GM12865 (cell line): ENCODE data around the gene PTP4A1.

Experiments used
- DNase-seq: peaks from one replicate; pipeline ENCODE4 v3.0.0; 2010; ENCODE audit warnings: low read depth
- H3K4me3 ChIP-seq: 2 replicates; pipeline ENCODE4 v1.5.1; 2011; ENCODE audit warnings: mild to moderate bottlenecking, low read depth, low read length, control low read depth
- CTCF ChIP-seq: IDR thresholded peaks from 2 replicates; pipeline ENCODE4 v1.5.1; 2011; ENCODE audit warnings: low read length, control low read depth, low read depth, inconsistent platforms; ENCODE audit not compliant: insufficient read depth; ENCODE audit errors: missing control alignments

The PTP4A1 gene

GRCh38 chr6:63611560-63611959 is 39.3 kb downstream of the PTP4A1 start:
- H3K4me3 ChIP-seq = no peak overlapping the region
- no peak for DNase-seq
- no peak for TF ChIP-seq CTCF

- TF ChIP-seq CTCF = no peak
- H3K4me3 ChIP-seq = no peak overlapping the region
- DNase-seq = no peak
Measured at GRCh38 chr6:63615590-63615989, 43.3 kb downstream of the PTP4A1 start.
